Smooth muscle cell (in vitro differentiated cells): Measurements from ENCODE around the gene EID2B. TPM values are rescaled to one million over a fixed set of nuclear protein-coding genes. Genes with fewer than 3 reads are reported as not detected.

ENCODE experiments used
- DNase-seq: peaks from one replicate; lab custom pipeline; 2025; ENCODE audit not compliant: unreplicated experiment; lab: John Stamatoyannopoulos, UW
- H2AFZ ChIP-seq: fragments of 200-600 bp; sonication (generic); 2 replicates; pipeline ENCODE4 v1.6.0; 2016; ENCODE audit warnings: antibody characterized with exemption, low read depth, mild to moderate bottlenecking
- H3F3A ChIP-seq: fragments of 200-600 bp; sonication (generic); 2 replicates; pipeline ENCODE4 v1.6.0; 2017; ENCODE audit warnings: antibody characterized with exemption, low read depth
- H3K27ac ChIP-seq: fragments of 200-600 bp; sonication (generic); 2 replicates; pipeline ENCODE4 v1.5.1; 2016; ENCODE audit warnings: low read depth, mild to moderate bottlenecking
- H3K27me3 ChIP-seq: fragments of 200-600 bp; sonication (generic); 2 replicates; pipeline ENCODE4 v1.6.1; 2016; ENCODE audit warnings: low read depth, mild to moderate bottlenecking
- H3K36me3 ChIP-seq: fragments of 200-600 bp; sonication (generic); 2 replicates; pipeline ENCODE4 v1.5.1; 2016; ENCODE audit warnings: low read depth
- H3K4me1 ChIP-seq: fragments of 200-600 bp; sonication (generic); 2 replicates; pipeline ENCODE4 v1.5.1; 2016; ENCODE audit warnings: low read depth
- H3K4me2 ChIP-seq: fragments of 200-600 bp; sonication (generic); 2 replicates; pipeline ENCODE4 v1.6.0; 2016; ENCODE audit warnings: mild to moderate bottlenecking
- H3K4me3 ChIP-seq: fragments of 200-600 bp; sonication (generic); 2 replicates; pipeline ENCODE4 v1.5.1; 2016; ENCODE audit warnings: mild to moderate bottlenecking
- H3K79me2 ChIP-seq: fragments of 200-600 bp; sonication (generic); 2 replicates; pipeline ENCODE4 v1.6.0; 2016; ENCODE audit warnings: low read depth, mild to moderate bottlenecking
- H3K9ac ChIP-seq: fragments of 200-600 bp; sonication (generic); 2 replicates; pipeline ENCODE4 v1.6.0; 2016; ENCODE audit warnings: low read depth
- H3K9me3 ChIP-seq: fragments of 200-600 bp; sonication (generic); replicated peaks from 2 replicates; pipeline ENCODE4 v1.5.1; 2016; ENCODE audit warnings: low read depth
- H4K20me1 ChIP-seq: fragments of 200-600 bp; sonication (generic); 2 replicates; pipeline ENCODE4 v1.6.0; 2016; ENCODE audit warnings: low read depth
- CTCF ChIP-seq: fragments of 200-600 bp; sonication (generic); IDR thresholded peaks from 2 replicates; pipeline ENCODE4 v1.5.1; 2017; ENCODE audit warnings: borderline replicate concordance, mild to moderate bottlenecking, antibody characterized with exemption; ENCODE audit not compliant: insufficient read depth, poor library complexity, severe bottlenecking
- WGBS: methylation state at CpG from one replicate; pipeline ENCODE4 v1.1.7; 2016; ENCODE audit warnings: low lambda C conversion rate; 5-methylcytosine and 5-hydroxymethylcytosine counted together
- polyA plus RNA-seq: library from polyadenylated mRNA; unstranded; fragments of >200 nt; fragmentation: Nextera tagmentation; extraction: Ambion mirVana; gene quantifications from 2 replicates; pipeline ENCODE4 v1.2.1, GENCODE V29; 2016
- total RNA-seq: library from RNA; depleted of rRNA; stranded (reverse); fragments of >200 nt; gene quantifications from 2 replicates; pipeline ENCODE4 v1.2.3, GENCODE V29; 2014

The EID2B gene
- total and polyA plus RNA-seq, 2 experiments from 2014 or later, result 1.9 to 2.7 TPM

- H3K79me2 ChIP-seq, result no peaks in the 10 kb centered on the region
- H3K4me3 ChIP-seq, result no peak overlapping the region
- H3K27me3 ChIP-seq, result peaks cover 57% of the 10 kb centered on the region
These were observed 32.1 kb downstream of the EID2B start for GRCh38 chr19:39500543-39500942.

GRCh38 chr19:39499932-39500331 is 32.7 kb downstream of the EID2B start:
- H3K36me3 ChIP-seq, result no peaks in the 10 kb centered on the region
- H3F3A ChIP-seq, result no peaks in the 10 kb centered on the region
- no peak overlapping the region for H3K4me3 ChIP-seq
- H2AFZ ChIP-seq, result no peak overlapping the region
- H3K27me3 ChIP-seq, result peaks cover 56% of the 10 kb centered on the region
- DNase-seq, result no peak
- TF ChIP-seq CTCF, result no peak
- H3K27ac ChIP-seq, result no peak overlapping the region
- no peak overlapping the region for H3K4me2 ChIP-seq
- no peak overlapping the region for H3K9ac ChIP-seq
- WGBS, result 81% methylated on average over 8 of the region's 8 CpGs
- H3K79me2 ChIP-seq, result no peaks in the 10 kb centered on the region
- H3K9me3 ChIP-seq, result no peaks in the 10 kb centered on the region
- H3K4me1 ChIP-seq, result peaks cover 13% of the 10 kb centered on the region
- H4K20me1 ChIP-seq, result no peaks in the 10 kb centered on the region

More at GRCh38 chr19:39500543-39500942, 32.1 kb downstream of the EID2B start:
- Histone ChIP-seq H3K4me2 (no peak overlapping the region), H3K36me3 (no peaks in the 10 kb centered on the region), H3K9ac (no peak overlapping the region), H4K20me1 (no peaks in the 10 kb centered on the region), H3K4me1 (peaks cover 13% of the 10 kb centered on the region), H3F3A (no peaks in the 10 kb centered on the region), H2AFZ (no peak overlapping the region), H3K27ac (no peak overlapping the region), H3K9me3 (no peaks in the 10 kb centered on the region)
- DNase-seq, result no peak
- no peak for TF ChIP-seq CTCF
- 61% methylated on average over 4 of the region's 4 CpGs for WGBS

GRCh38 chr19:39498798-39499642 is 33.6 kb downstream of the EID2B start, which contains the start of gene DLL3:
Gene DLL3, plus strand, starts transcription at chr19:39498947. Its CDS starts 28 bp downstream, at chr19:39498975.
- TF ChIP-seq CTCF, result no peak
- H3K27me3 ChIP-seq, result peaks cover 51% of the 10 kb centered on the region

More at GRCh38 chr19:39498798-39499642, 33.6 kb downstream of the EID2B start, which contains the start of gene DLL3:
- no peak for DNase-seq
- no peaks in the 10 kb centered on the region for H4K20me1 ChIP-seq
- peaks cover 13% of the 10 kb centered on the region for H3K4me1 ChIP-seq
- peak within 1 kb of the TSS; percentile 37 for H3K4me3 ChIP-seq
- peak within 1 kb of the TSS; percentile 84 for H3K4me2 ChIP-seq
- H3K36me3 ChIP-seq, result no peaks in the 10 kb centered on the region
- no peaks in the 10 kb centered on the region for H3K9me3 ChIP-seq
- H2AFZ ChIP-seq, result peak within 1 kb of the TSS; percentile 2
- no peaks in the 10 kb centered on the region for H3F3A ChIP-seq
- H3K9ac ChIP-seq, result no peak within 1 kb of the TSS
- 5% methylated on average over 42 of the region's 60 CpGs for WGBS
- no peak within 1 kb of the TSS for H3K27ac ChIP-seq
- no peaks in the 10 kb centered on the region for H3K79me2 ChIP-seq
